ENCODE measurements around the gene RSPO4.

GRCh38 chr20:1038205-1038604, 36.1 kb upstream of the RSPO4 start:
- TF ChIP-seq POLR2A (IDR thresholded peaks at IDR 0.05; ENCODE audit: low read length) (no peak), CTCF (IDR thresholded peaks at IDR 0.05) (no peak), POLR2AphosphoS2 (conservative IDR thresholded peaks at IDR 0.05; ENCODE audit: low read length) (no peak), RCOR1 (IDR thresholded peaks at IDR 0.05; ENCODE audit: low read depth, low read length) (no peak), RFX5 (IDR thresholded peaks at IDR 0.05) (no peak), BHLHE40 (IDR thresholded peaks at IDR 0.05; ENCODE audit: low read depth, low read length) (no peak), ZFP36 (IDR thresholded peaks at IDR 0.05; ENCODE audit: borderline replicate concordance, partially characterized antibody) (no peak), JUNB (IDR thresholded peaks at IDR 0.05) (no peak), REST (IDR thresholded peaks at IDR 0.05) (no peak), ZSCAN20 (CRISPR knock-in tag; IDR thresholded peaks at IDR 0.05) (no peak), RAD21 (conservative IDR thresholded peaks at IDR 0.05 in 1 of 2, IDR thresholded peaks at IDR 0.05 in 1 of 2) (no peak), CBX2 (IDR thresholded peaks at IDR 0.05; ENCODE audit: borderline replicate concordance, low read depth) (no peak)

Data from A549 (cell line).